NT2/D1 (cell line): ENCODE data around the gene DPH6.

Experiments used
- YY1 ChIP-seq: IDR thresholded peaks from 2 replicates; pipeline ENCODE4 v1.6.1; 2011; ENCODE audit not compliant: insufficient read length, insufficient read depth
- ZNF274 ChIP-seq: IDR thresholded peaks from 2 replicates; pipeline ENCODE4 v1.6.1; 2011; ENCODE audit warnings: mild to moderate bottlenecking, low read depth, low read length

DNA sequence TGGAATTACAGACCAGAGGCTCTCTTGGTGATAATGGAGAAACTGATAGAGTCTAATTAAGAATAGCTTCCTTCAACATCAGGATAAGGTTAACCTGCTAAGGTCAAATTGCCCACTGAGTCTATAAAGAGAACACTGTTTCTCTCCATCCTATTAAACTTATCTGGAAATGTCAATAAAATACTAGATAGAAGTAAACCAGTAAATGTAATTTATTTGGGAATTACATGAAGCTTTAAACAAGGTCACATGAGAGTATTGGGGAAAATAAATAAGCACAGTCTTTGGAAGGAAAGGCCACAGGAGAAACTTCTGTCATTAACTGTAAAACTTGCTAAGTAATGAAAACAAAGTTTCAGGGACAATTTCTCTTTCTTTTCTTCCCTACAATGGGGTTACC, 118.5 kb downstream of the DPH6 start:
- TF ChIP-seq YY1 (no peak), ZNF274 (no peak)
